CD4-positive, alpha-beta T cell (primary cell): ENCODE results near the gene POP5. TPM values are rescaled to one million over a fixed set of nuclear protein-coding genes. Genes with fewer than 3 reads are reported as not detected.

Experiments used
- ATAC-seq: fragments of 200-7000 bp; cut with Tn5 transposase; one replicate; pipeline ENCODE4 v1.10.0; 2022; ENCODE audit warnings: mild to moderate bottlenecking; ENCODE audit not compliant: poor library complexity
- CTCF ChIA-PET: fragments of 350-600 bp; sonication (Branson Sonifier 250); formaldehyde crosslinking; loops from one replicate; lab custom pipeline; 2021; ENCODE audit warnings: antibody characterized with exemption, inconsistent platforms; lab: Charles Lee
- POLR2A ChIA-PET: fragments of 350-600 bp; sonication (Branson Sonifier 250); formaldehyde crosslinking; loops from one replicate; lab custom pipeline; 2021; ENCODE audit warnings: antibody characterized with exemption, inconsistent platforms; lab: Charles Lee
- DNase-seq, 14 experiments: peaks; one replicate each; pipeline ENCODE4 v3.0.0-alpha.2; 2013 to 2020; ENCODE audit warnings: mixed read lengths in 2 of 14
- H3K27ac ChIP-seq, 2 donors: one replicate each; pipeline versions ENCODE4 v1.5.1 to v1.7.0; 2013; ENCODE audit warnings: low read length in 2 of 2, low read depth in 1 of 2, mild to moderate bottlenecking in 1 of 2
- H3K27me3 ChIP-seq, 2 experiments: 1 replicate in 1 of 2; 2 replicates in 1 of 2; pipeline versions ENCODE4 v1.6.1 to v1.7.0; 2013; ENCODE audit warnings: low read length in 2 of 2, control low read depth in 1 of 2, mild to moderate bottlenecking in 1 of 2, moderate library complexity in 1 of 2; ENCODE audit not compliant: insufficient read depth in 2 of 2, control insufficient read depth in 1 of 2
- H3K36me3 ChIP-seq: one replicate; pipeline ENCODE4 v1.6.1; 2013; ENCODE audit warnings: low read length, control low read depth; ENCODE audit not compliant: insufficient read depth
- H3K4me1 ChIP-seq: one replicate; pipeline ENCODE4 v1.6.1; 2013; ENCODE audit warnings: low read length, control low read depth; ENCODE audit not compliant: insufficient read depth
- H3K4me3 ChIP-seq: one replicate; pipeline ENCODE4 v1.5.1; 2013; ENCODE audit warnings: mild to moderate bottlenecking, low read length, moderate library complexity
- H3K9me3 ChIP-seq, 2 experiments: 1 replicate in 1 of 2; 2 replicates in 1 of 2; pipeline versions ENCODE4 v1.6.1 to v1.7.0; 2013; ENCODE audit warnings: low read length in 2 of 2, mild to moderate bottlenecking in 2 of 2, control low read depth in 1 of 2, moderate library complexity in 1 of 2; ENCODE audit not compliant: control insufficient read depth in 1 of 2, insufficient read depth in 1 of 2
- H3K27ac Mint-ChIP-seq: one replicate; pipeline ENCODE4 v1.8.0; 2020; ENCODE audit warnings: mixed read lengths
- H3K27me3 Mint-ChIP-seq: one replicate; pipeline ENCODE4 v1.8.0; 2021; ENCODE audit warnings: mixed read lengths
- H3K36me3 Mint-ChIP-seq: one replicate; pipeline ENCODE4 v1.8.0; 2021; ENCODE audit warnings: low read depth, mixed read lengths
- H3K4me1 Mint-ChIP-seq: one replicate; pipeline ENCODE4 v1.8.0; 2021; ENCODE audit warnings: low read depth, mixed read lengths
- H3K4me3 Mint-ChIP-seq: one replicate; pipeline ENCODE4 v1.8.0; 2020; ENCODE audit warnings: mild to moderate bottlenecking, mixed read lengths
- H3K9me3 Mint-ChIP-seq: one replicate; pipeline ENCODE4 v1.8.0; 2020; ENCODE audit warnings: mixed read lengths
- intact Hi-C, 2 experiments: fragments of 100-400 bp; cut with DNase I in 1 of 2; cut with micrococcal nuclease in 1 of 2; formaldehyde crosslinking; loops; one replicate each; pipeline versions ENCODE4 v1.15.1 to v1.9.0; 2023 to 2025; cut with DNase I, micrococcal nuclease
- total RNA-seq, 174 experiments: library from RNA in 2 of 174; stranded (reverse) in 2 of 174; gene quantifications; one replicate each; pipeline ENCODE4 v1.2.3 and lab custom pipeline; 2021 to 2026
- TF ChIP-seq, protein P1 (sequence below): fragments of 200-600 bp; IDR thresholded peaks from one replicate; pipeline ENCODE4 v1.8.0; 2022; ENCODE audit warnings: antibody characterized with exemption, mild to moderate bottlenecking

Gene POP5
- total RNA-seq, 2 experiments from 2014 or later = 17.9 to 22.0 TPM

GRCh38 chr12:120596901-120597300, 15.7 kb upstream of the POP5 start:
- ChIA-PET POLR2A (no interaction called here), CTCF (no interaction called here)
- Mint-ChIP-seq H3K4me1 (no peaks in the 10 kb centered on the region), H3K4me3 (no peak overlapping the region), H3K9me3 (no peaks in the 10 kb centered on the region), H3K27me3 (peaks cover 18% of the 10 kb centered on the region), H3K36me3 (no peaks in the 10 kb centered on the region), H3K27ac (no peak overlapping the region)
- DNase-seq (no peak), ATAC-seq (no peak)
- Histone ChIP-seq H3K9me3 (no peaks in the 10 kb centered on the region), H3K27ac (no peak overlapping the region), H3K27me3 (peaks cover 0 to 4% of the 10 kb centered on the region in 2 experiments), H3K36me3 (no peaks in the 10 kb centered on the region), H3K4me1 (no peaks in the 10 kb centered on the region), H3K4me3 (no peak overlapping the region)
- TF ChIP-seq, protein P1, sequence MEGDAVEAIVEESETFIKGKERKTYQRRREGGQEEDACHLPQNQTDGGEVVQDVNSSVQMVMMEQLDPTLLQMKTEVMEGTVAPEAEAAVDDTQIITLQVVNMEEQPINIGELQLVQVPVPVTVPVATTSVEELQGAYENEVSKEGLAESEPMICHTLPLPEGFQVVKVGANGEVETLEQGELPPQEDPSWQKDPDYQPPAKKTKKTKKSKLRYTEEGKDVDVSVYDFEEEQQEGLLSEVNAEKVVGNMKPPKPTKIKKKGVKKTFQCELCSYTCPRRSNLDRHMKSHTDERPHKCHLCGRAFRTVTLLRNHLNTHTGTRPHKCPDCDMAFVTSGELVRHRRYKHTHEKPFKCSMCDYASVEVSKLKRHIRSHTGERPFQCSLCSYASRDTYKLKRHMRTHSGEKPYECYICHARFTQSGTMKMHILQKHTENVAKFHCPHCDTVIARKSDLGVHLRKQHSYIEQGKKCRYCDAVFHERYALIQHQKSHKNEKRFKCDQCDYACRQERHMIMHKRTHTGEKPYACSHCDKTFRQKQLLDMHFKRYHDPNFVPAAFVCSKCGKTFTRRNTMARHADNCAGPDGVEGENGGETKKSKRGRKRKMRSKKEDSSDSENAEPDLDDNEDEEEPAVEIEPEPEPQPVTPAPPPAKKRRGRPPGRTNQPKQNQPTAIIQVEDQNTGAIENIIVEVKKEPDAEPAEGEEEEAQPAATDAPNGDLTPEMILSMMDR = no peak
- intact Hi-C loops = no loop called here

DNA sequence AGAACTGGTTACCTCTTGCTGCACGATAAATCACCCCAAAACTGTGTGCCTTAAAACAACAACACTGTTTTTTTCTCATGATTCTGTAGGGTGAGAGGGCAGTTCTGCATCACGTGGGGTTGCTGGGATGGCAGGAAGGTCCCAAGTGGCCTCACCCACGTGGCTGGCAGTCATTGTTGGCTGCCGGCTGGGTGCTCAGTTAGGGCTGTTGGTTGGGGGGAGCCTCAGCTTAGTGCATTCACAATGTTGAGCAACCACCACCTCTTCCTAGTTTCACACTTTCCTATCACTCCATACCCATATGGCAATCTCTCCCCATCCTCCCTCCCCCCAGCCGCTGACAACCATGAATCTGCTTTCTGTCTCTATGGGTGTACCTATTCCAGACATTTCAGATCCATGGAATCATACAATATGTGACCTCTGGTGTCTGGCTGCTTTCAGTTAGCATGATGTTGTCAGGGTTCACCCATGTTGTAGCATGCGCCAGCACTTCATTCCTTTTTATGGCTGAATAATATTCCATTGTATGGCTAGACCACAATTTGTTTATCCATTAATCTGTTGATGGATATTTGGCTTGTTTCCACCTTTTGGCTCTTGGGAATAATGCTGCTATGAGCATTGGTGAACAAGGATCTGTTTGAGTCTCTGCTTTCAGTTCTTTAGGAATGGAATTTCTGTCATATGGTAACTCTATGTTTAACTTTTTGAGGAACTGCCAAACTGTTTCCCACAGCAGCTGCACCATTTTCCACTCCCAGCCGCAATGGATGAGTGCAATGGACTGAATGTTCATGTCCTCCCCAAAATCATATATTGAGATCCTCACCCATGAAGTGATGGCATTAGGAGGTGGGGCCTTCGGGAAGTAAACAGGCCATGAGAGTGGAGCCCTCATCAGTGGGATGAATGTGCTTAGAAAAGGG, 11.2 kb upstream of the POP5 start:
- no peaks in the 10 kb centered on the region for H3K9me3 ChIP-seq
- Mint-ChIP-seq H3K36me3 (no peaks in the 10 kb centered on the region), H3K4me3 (no peak overlapping the region), H3K4me1 (no peaks in the 10 kb centered on the region), H3K27ac (no peak overlapping the region), H3K27me3 (no peaks in the 10 kb centered on the region), H3K9me3 (no peaks in the 10 kb centered on the region)
- H3K4me3 ChIP-seq = no peak overlapping the region
- DNase-seq (no peak), ATAC-seq (no peak)
- H3K27me3 ChIP-seq = no peaks in the 10 kb centered on the region
- H3K27ac ChIP-seq = no peak overlapping the region
- CTCF ChIA-PET = no interaction called here
- no peaks in the 10 kb centered on the region for H3K4me1 ChIP-seq
- TF ChIP-seq, protein P1 = no peak
- intact Hi-C loops = no loop called here
- H3K36me3 ChIP-seq = no peaks in the 10 kb centered on the region
- POLR2A ChIA-PET = no interaction called here

DNA sequence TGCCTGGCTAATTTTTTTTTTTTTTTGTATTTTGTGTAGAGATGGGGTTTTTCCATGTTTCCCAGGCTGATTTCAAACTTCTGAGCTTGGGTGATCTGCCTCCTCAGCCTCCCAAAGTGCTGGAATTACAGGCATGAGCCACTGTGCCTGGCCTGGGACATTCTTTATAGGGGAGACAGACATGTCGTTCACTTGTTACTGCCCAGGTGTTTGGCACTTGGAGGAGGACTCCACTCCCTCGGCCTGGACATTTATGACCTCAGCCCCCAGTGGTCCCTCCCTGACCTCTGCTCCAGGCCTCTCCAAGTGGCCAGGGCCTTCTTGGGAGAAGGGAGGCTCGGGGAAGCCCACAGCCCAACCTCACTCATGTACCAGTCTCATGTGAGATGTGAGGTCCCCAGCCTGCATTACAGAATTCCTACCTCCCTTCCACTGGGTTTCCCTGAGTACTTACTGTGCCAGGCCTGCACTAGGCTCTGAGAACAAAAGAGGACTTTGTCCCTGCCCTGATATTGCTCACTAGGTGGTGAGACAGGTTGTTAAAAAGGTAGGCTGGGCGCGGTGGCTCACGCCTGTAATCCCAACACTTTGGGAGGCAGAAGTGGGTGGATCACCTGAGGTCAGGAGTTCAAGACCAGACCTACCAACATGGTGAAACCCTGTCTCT, 9.7 kb upstream of the POP5 start:
- Mint-ChIP-seq H3K36me3 (no peaks in the 10 kb centered on the region), H3K9me3 (no peaks in the 10 kb centered on the region), H3K27ac (no peak overlapping the region), H3K27me3 (peaks cover 5% of the 10 kb centered on the region), H3K4me3 (no peak overlapping the region), H3K4me1 (no peaks in the 10 kb centered on the region)
- Histone ChIP-seq H3K36me3 (no peaks in the 10 kb centered on the region), H3K27ac (no peak overlapping the region), H3K4me1 (no peaks in the 10 kb centered on the region), H3K9me3 (no peaks in the 10 kb centered on the region), H3K4me3 (no peak overlapping the region), H3K27me3 (no peaks in the 10 kb centered on the region)
- ChIA-PET CTCF (interaction anchor here (0.6 kb wide), 1 partner anchor 818 kb away, joined by 3 read pairs; no protein-coding TSS in a partner anchor), POLR2A (no interaction called here)
- TF ChIP-seq, protein P1 = no peak
- intact Hi-C loops = no loop called here
- DNase-seq = no peak
- ATAC-seq = no peak
